H54 (cell line): ENCODE measurements around the gene CEBPG.

Experiments
- DNase-seq: peaks from one replicate; pipeline ENCODE4 v3.0.0; 2011; ENCODE audit warnings: low spot score, mixed read lengths; ENCODE audit not compliant: insufficient read length
- FAIRE-seq: peaks from 3 replicates; lab custom pipeline; 2011; peaks lifted over from hg19 to GRCh38; lab: Jason Lieb, UNC
- POLR2A ChIP-seq: IDR thresholded peaks from 2 replicates; pipeline ENCODE4 v1.6.1; 2011; ENCODE audit warnings: low read depth, mild to moderate bottlenecking, low read length

Gene CEBPG

DNA sequence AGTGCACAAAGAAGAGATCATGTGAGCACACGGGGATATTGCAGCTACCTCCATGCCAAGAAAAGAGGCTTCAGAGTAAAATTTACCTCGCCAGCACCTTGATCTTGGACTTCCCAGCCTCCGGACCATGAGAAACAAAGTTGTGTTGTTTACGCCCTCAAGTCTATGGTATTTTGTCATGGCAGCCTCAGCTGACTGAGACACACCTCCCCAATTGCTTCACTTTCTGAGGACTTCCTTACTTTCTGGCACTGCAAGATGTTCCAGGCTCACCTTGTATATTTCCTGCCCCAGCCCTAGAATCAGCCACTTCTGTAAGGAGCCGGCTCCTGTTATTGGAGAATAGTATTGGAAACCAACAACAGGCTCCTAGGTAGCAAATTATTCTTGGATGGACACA lies 6.6 kb upstream of the CEBPG start:
- DNase-seq (no peak), FAIRE-seq (no peak)
- no peak for TF ChIP-seq POLR2A

DNA sequence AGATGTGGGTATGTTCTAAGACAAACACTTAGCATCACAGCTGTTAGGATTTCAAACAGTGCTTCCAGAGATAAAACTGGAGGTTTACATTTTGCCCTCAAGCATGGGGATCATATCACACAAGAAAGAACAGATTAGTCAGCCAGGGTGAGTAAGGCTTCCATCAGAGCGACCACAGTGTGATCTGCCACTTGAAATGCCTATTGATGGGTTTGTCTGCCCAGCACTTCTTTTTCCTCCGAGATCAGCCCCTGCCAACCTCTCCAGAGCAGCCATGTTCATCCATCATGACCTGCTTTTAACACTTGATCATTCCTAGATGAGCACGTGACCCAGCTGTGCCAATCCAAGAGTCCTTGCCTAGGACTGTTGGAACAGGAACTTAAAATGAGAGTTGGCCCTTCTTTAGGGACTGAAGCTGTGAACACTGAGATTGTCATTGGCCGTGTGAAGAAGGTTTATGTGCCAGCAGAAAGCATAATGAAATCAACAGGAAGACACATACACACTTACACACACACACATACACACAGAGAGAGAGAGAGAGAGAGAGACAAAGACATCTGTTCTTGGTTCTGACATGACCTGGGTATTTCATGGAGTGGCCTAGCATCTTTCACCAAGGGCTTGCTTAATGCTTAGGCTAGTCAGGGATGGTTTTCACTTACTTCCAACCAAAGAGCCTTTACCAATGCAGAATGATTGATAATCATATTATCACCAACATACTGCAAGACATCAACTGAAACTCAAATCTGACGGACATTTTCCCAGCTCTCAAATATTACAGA lies 5.2 kb upstream of the CEBPG start:
- peak; percentile 84 for DNase-seq
- TF ChIP-seq POLR2A, result no peak
- peak; percentile 85 for FAIRE-seq

DNA sequence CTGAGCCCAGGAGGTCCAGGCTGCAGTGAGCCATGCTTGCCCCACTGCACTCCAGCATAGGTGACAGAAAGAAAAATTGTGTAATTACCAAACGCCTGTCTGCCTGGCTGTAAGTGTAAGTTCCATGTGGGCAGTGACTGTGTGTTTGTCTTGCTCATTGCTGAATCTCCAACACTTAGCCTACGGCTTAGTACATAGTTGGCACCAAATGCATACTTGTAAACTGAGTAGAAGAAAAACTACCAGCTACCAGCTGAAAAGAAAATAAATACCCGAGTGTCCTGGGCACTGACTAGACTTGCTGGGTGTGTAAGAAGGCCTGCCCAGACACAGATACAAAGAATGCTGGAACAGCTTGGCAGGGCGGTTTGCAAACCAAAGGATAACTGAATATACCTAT lies 2.7 kb upstream of the CEBPG start:
- no peak for TF ChIP-seq POLR2A
- FAIRE-seq (no peak), DNase-seq (no peak)

DNA sequence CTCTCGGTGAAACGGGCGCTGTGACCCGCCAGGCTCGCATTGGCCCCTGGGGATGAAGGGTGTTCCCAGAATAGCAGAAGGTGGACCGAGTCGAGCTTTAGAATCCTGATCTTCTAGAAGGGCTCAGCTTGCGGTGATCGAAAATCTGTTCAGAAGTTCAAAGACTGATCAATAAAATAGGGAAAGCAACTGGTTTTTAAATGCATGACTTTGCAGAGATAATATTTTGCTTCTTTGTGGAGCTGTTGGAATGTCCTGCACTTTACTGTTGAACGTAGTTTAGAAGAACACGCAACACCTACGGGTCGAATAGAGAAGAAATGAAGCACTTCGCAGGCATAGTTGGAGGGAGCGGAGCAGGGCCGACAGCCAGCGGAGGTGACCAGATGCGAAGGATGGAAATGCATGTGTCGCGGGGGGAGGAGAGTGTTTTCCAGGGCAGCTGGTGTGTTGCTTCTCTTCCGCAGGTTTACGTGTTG lies 766 bp downstream of the CEBPG start:
- no peak for TF ChIP-seq POLR2A
- no peak for FAIRE-seq
- DNase-seq, result no peak

DNA sequence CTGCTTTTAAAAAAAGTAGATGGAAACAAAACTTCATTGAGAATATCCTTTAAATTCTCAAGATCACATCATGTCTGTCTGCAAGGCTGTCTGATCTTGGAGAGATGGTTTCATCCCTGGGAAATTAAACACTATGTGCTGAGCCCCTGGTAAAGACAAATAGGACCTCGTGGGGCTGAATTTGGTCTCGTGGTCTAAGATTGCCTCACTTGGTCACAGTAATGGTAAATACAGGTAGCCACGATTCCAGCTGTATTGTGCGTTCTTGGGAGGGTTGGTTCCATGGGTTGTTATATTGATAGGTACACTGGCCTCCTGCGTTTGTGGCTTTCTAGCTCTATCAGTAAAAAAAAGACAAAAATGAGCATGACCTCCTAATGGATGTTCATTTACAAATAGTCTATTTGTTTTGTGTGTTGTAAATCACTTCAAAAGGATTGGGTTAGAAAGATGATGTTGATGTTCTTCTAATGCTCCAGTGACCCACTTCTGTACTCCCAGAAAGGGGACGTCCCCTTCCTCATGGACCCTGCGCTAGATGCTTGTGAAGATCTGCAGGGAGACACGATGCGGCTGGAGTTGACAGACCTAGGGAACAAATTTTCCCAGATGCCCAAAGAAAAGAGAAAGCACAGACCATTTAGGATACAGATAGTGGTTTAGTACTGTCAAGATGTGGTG lies 1.8 kb downstream of the CEBPG start:
- DNase-seq, result no peak
- no peak for TF ChIP-seq POLR2A
- FAIRE-seq, result no peak

DNA sequence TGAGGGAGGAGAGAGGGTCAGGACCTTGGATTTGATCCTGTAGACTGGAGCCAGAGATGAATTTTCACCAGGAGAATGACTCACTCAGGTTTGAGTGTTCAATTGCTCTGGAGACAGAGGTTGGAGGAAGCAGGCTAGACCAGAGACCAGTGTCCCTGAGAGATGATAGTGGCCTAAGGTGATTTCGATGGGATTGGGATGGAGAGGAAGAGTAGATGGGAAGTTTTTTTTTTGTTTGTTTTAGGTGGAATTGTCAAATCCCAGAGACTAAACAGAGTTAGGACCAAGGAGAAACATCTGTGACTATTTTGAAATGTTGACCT lies 2.3 kb downstream of the CEBPG start:
- FAIRE-seq (peak; percentile 65), DNase-seq (peak; percentile 83)
- no peak for TF ChIP-seq POLR2A

DNA sequence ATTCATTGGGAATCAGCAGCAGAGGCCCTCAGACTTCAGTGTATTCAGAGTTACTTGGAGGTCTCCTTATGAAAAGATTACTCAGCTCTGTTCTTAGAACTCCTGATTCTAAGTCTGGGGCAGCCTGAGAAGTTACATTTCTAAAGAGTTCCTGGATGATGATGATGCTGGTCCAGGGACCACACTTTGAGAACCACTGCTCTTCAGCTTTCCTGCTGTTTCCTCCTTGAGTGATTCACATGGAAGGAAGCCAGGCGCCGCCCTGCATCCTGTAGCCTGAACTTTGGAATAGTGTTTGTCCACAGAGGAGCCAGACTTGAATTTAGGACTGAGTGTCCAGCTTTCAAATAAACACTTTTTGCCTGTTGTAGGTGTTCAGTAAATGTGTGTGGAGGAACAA lies 2.9 kb downstream of the CEBPG start:
- DNase-seq, result peak; percentile 82
- peak; percentile 85 for FAIRE-seq
- TF ChIP-seq POLR2A, result no peak

DNA sequence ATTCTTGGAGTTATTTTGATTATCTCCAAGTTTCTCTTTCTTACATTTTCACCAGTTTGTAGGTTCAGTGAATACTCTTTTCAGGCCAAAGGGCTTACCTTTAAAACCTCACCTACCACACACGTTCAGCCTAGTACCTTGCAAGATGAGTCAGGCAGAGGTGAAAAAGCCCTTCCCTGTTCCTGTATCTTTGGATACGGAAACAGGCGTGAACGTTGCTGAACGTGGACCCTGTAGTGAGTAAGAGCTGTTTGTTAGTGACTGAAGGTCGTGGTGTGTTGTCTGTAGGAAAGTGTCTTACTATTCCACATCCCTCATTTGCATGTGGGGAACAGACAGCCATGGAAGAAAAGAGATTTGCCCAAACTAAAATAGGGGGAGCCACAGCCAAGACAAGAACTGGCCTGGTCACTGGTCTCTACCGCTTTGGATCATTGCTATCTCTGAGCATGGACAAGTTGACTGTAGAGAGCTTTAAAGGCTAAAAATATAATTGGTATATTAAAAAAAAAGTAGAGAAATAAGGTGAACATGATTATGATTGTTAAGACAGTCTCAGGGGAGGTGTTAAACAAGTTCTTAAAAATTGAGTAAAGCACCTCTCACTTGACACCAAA lies 3.5 kb downstream of the CEBPG start:
- DNase-seq (no peak), FAIRE-seq (no peak)
- TF ChIP-seq POLR2A, result no peak

DNA sequence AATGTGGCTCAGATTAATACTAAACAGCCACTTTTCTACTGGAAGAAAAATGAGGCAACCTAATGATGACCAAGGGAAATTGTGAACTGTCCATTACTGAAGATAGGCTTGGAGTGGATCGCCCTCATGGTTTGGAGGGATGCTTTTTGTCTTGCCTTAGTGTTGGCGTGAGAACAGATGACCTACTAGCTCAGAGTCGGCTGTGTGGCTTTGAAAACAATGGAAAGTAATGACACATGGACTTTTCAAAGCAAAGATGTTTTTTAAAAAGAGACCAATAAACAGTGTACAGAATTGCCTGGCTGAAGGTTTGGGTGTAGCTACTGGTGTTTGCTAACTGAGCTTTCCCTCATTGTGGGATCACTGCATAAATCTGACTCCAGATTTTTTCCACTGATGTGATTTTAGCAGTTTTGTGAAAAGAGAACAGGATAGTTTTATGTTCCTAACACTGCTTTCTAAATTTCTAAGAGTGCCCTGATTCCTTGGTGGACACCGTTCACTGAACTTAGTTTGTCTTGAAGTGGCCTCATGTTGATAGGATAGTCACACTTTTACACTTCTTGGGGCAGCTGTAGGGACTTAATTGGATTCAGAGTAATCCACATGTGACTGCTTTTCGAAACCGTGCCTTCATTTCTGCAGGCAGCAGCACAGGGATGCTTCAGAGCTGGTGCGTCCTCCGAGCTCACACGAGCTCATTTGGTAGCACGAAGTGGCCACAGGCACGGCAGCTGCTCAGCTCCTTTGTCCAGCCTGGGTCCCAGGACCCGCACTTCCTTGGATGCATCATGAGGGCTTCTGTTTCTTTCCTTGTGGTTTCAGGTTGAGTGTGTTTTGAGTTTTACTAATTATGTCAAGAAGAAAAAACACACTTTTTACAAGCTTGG lies 4.3 kb downstream of the CEBPG start:
- DNase-seq (no peak), FAIRE-seq (no peak)
- no peak for TF ChIP-seq POLR2A

DNA sequence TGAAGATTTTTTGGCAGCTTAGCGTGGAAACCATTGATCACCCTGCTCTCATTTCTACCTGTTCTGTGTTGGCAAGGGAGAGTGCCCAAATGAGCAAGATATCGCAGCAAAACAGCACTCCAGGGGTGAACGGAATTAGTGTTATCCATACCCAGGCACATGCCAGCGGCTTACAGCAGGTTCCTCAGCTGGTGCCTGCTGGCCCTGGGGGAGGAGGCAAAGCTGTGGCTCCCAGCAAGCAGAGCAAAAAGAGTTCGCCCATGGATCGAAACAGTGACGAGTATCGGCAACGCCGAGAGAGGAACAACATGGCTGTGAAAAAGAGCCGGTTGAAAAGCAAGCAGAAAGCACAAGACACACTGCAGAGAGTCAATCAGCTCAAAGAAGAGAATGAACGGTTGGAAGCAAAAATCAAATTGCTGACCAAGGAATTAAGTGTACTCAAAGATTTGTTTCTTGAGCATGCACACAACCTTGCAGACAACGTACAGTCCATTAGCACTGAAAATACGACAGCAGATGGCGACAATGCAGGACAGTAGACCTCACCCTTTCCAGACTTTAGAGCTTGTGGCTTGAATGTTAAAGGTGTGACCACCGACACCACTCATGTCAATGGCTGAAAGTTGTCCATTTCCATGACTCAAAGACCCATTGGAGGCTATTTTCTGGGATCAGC lies 5.8 kb downstream of the CEBPG start:
- FAIRE-seq (no peak), DNase-seq (no peak)
- no peak for TF ChIP-seq POLR2A

DNA sequence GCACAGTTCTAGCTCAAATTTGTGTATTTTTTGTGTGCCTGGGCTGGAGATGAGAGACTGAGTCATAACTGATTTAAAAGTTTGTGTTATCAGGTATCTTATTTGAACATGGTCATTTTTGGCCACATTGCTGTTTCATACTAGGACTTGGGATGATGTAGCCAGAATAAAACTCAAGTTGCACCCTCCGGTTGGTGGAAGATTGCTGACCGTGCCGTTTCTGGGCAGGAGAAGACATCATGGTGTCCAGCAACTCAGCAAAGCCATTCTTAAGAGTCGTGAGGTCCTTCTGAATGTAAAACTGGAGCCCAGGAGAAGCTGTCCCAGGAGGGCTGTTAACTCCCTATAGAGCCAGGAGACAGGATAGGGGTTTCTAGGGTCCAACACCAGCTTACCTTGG lies 7.6 kb downstream of the CEBPG start:
- FAIRE-seq (no peak), DNase-seq (no peak)
- TF ChIP-seq POLR2A, result no peak

DNA sequence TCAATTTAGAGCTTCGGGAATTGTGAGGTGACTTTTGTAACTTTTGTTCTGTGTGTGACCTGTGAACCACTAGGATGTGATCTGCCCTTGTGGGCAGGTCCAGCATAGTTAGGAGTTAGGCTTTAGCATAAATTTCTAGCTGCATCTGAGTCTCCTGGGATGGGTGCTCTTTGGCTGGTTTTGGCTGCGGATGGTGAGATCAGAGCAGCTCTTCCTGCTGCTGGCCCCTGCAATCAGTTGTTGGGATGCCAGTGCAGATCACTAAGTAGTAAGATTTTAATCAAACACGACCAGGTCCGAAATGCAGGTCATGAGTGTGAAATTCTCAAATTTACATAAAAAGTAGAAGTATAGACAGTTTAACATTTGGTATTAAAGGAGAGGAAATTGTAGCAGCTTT lies 8.5 kb downstream of the CEBPG start:
- FAIRE-seq (no peak), DNase-seq (no peak)
- TF ChIP-seq POLR2A, result no peak

DNA sequence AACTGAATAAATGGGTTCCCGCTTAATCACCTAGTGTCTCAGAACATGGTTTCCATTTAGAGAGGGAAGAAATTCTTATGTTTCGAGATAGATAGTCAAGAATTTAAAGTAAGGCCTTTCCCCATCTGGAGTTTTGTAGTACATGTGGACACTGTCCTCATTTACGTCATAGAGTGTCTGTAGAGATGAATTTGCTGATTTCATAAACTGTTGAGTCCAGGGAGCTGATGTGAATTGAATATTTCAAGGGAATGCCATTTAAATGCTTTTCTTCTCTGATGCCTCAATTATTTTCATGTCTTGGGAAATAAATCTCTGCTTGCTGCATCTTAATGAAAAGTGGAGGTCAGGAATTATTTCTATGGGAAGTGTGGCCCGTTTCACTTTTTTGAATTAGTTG lies 9.5 kb downstream of the CEBPG start:
- FAIRE-seq (no peak), DNase-seq (no peak)
- TF ChIP-seq POLR2A, result no peak
